Activated T-helper 1 cell treated with anti-CD3 and anti-CD28 coated beads, Interleukin-12 subunit alpha, Interleukin-12 subunit beta, Interleukin-2, Interleukin-4 antibody, amounts not matched to agents 30 ng/mL and 10 ng/mL and 1 ng/mL, durations not matched to agents 14 hours and 24 hours and 36 hours (primary cell): ENCODE results near the gene ARHGEF19. TPM values are rescaled to one million over a fixed set of nuclear protein-coding genes. Genes with fewer than 3 reads are reported as not detected.
"Not testable (repeated sequence)": the region's sequence is repeated elsewhere in the genome, so short reads cannot be mapped to it uniquely, and the experiment has no call there.

Source experiments
- DNase-seq: peaks from one replicate; pipeline ENCODE4 v3.0.0; 2021; ENCODE audit warnings: low spot score
- H3K27ac Mint-ChIP-seq: one replicate; pipeline ENCODE4 v1.8.0; 2021; ENCODE audit warnings: mild to moderate bottlenecking, mixed read lengths
- H3K27me3 Mint-ChIP-seq: one replicate; pipeline ENCODE4 v1.8.0; 2022; ENCODE audit warnings: mild to moderate bottlenecking, moderate library complexity, mixed read lengths; ENCODE audit not compliant: insufficient read depth
- H3K36me3 Mint-ChIP-seq: one replicate; pipeline ENCODE4 v1.8.0; 2021; ENCODE audit warnings: low read depth, mixed read lengths
- H3K4me1 Mint-ChIP-seq: one replicate; pipeline ENCODE4 v1.8.0; 2021; ENCODE audit warnings: low read depth, mixed read lengths
- H3K4me3 Mint-ChIP-seq: one replicate; pipeline ENCODE4 v1.8.0; 2021; ENCODE audit warnings: mild to moderate bottlenecking, moderate library complexity, mixed read lengths
- H3K9me3 Mint-ChIP-seq: one replicate; pipeline ENCODE4 v1.8.0; 2021; ENCODE audit warnings: mixed read lengths
- intact Hi-C: fragments of 100-400 bp; cut with micrococcal nuclease; formaldehyde crosslinking; loops from one replicate; pipeline ENCODE4 v1.15.1; 2024
- total RNA-seq: library from RNA; stranded (reverse); gene quantifications from 2 replicates; pipeline ENCODE4 v1.2.3, GENCODE V29; 2022

Gene ARHGEF19
- 7.9 and 11.2 TPM in 2 replicates for total RNA-seq

DNA sequence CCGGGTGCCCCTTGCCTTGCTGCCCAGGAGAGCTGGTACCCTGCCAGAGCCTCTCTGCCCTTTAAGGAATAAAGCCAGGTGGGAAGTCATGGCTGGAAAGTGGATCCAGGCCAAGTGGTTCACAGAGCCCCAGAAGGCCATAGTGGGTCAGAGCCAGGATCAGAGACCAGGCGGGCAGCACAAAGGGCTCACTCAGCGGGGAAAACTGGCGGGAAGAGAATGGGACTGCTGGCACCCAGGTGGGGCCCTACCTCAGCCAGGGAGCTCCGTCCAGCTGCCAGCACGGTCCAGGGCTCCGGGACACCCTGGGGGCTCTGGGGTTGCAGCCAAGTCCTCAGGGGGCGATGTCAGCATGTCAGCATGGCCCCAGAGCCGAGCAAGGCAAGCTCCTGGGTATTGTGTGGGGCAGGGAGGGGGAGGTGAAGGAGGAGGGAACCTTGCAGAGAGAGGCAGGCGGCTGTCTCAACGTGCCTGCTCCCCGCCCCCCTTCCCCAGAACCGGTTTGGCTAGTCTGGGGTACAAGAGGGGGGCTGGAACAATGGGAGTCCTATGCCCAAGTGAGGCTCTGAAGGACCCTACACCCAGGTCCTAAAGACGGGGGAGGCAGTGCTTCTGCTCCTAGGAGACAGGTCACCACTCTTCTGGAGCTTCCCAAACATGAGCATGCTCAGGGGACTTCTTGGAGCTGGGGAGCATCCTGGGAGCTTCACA is at the start of gene ARHGEF19:
TSS of gene ARHGEF19 (minus strand) at position 402 of the 711 bp plus-strand sequence. CDS start 3,598 bp downstream, outside the sequence.
- intact Hi-C loops: no loop called here
- H3K27me3 Mint-ChIP-seq: peaks cover 2% of the 10 kb centered on the region

DNA sequence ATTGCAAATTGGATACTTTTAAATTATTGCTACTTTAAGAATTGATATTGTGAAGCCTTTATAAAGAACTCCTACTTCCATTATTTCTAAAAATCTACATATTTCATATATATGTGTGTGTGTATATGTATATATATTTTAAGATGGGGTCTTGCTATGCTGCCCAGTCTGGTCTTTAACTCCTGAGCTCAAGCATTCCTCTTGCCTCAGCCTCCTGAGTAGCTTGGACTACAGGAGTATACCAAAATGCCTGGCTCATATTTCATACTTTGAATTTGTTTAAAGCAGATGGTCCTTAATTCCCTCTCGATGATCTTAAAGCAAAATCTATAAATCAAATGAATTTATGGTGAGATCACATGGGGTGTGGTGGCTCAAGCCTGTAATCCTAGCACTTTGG is 49.6 kb upstream of the ARHGEF19 start:
- no peak overlapping the region for H3K4me3 Mint-ChIP-seq
- H3K36me3 Mint-ChIP-seq: peaks cover 4% of the 10 kb centered on the region
- H3K4me1 Mint-ChIP-seq: peaks cover 8% of the 10 kb centered on the region
- DNase-seq: no peak
- H3K27ac Mint-ChIP-seq: no peak overlapping the region
- H3K9me3 Mint-ChIP-seq: no peaks in the 10 kb centered on the region
- H3K27me3 Mint-ChIP-seq: no peaks in the 10 kb centered on the region
- intact Hi-C loops: no loop called here

More for the DNA sequence above, at the start of gene ARHGEF19:
- Mint-ChIP-seq H3K4me1 (peaks cover 12% of the 10 kb centered on the region), H3K36me3 (no peaks in the 10 kb centered on the region), H3K9me3 (no peaks in the 10 kb centered on the region), H3K27ac (no peak within 1 kb of the TSS), H3K4me3 (no peak within 1 kb of the TSS)
- DNase-seq: no peak

DNA sequence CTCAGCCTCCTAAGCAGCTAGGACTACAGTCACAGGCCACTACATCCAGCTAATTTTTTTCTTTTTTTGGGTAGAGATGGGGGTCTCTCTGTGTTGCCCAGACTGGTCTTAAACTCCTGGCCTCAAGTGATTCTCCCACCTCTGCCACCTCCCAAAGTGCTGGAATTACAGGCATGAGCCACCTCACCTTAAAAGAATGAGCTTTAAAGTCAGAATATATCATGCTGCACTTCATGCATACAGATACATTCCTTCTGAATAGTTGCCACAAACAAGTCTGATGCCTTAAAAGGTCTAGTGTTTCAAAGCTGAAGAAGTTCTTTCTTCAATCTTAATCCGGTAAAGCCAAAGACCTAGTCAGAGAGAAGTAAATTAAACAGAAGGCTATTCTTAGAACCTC is 48.4 kb upstream of the ARHGEF19 start:
- no peak for DNase-seq
- Mint-ChIP-seq H3K9me3 (no peaks in the 10 kb centered on the region), H3K36me3 (peaks cover 5% of the 10 kb centered on the region), H3K4me3 (no peak overlapping the region), H3K4me1 (no peaks in the 10 kb centered on the region), H3K27ac (no peak overlapping the region), H3K27me3 (no peaks in the 10 kb centered on the region)
- intact Hi-C loops: no loop called here

DNA sequence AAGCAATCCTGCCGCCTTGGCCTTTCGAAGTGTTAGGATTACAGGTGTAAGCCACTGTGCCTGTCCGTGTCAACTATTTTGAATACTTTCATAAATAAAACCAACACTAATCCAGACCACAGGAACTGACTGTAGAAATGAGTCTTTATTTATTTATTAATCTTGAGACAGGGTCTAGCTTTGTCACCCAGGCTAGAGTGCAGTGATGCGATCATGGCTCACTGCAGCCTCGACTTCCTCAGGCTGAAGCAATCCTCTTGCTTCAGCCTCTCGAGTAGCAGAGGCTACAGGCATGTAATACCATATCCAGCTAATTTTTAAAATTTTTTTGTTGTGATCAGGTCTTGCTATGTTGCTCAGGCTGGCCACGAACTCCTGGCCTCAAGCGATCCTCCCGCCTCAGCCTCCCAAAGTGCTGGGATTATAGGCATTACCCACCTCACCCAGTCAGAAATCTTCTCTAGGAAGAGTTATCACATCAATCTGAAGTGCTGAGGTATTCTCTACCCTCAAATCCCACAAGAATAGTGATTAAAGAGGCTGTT is 46.2 kb upstream of the ARHGEF19 start:
- intact Hi-C loops: no loop called here
- H3K27me3 Mint-ChIP-seq: no peaks in the 10 kb centered on the region
- H3K27ac Mint-ChIP-seq: no peak overlapping the region
- no peak for DNase-seq
- H3K9me3 Mint-ChIP-seq: no peaks in the 10 kb centered on the region
- peaks cover 15% of the 10 kb centered on the region for H3K36me3 Mint-ChIP-seq
- no peaks in the 10 kb centered on the region for H3K4me1 Mint-ChIP-seq
- H3K4me3 Mint-ChIP-seq: no peak overlapping the region

DNA sequence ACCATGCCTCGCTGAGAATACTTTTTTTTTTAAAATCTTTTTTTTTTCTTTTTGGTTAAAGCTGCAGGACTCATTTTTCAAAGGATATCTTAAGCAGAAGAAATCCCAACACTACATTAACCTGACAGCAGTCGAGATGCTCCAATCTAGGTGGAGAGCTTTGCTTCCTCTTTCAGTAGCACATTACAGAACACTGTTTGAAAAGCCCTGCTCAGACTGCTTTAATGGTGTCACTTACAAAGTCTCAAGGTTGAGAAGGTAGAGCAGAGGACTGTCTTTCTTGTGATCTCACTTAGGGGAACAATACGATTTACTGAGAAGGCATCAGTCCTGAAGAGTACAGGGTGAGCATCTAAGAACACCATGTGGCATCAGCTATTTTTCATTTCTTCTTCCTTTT is 45.5 kb upstream of the ARHGEF19 start:
- H3K27me3 Mint-ChIP-seq: no peaks in the 10 kb centered on the region
- H3K9me3 Mint-ChIP-seq: no peaks in the 10 kb centered on the region
- no peak for DNase-seq
- no peak overlapping the region for H3K4me3 Mint-ChIP-seq
- H3K27ac Mint-ChIP-seq: no peak overlapping the region
- H3K36me3 Mint-ChIP-seq: peaks cover 16% of the 10 kb centered on the region
- no peaks in the 10 kb centered on the region for H3K4me1 Mint-ChIP-seq
- intact Hi-C loops: no loop called here

DNA sequence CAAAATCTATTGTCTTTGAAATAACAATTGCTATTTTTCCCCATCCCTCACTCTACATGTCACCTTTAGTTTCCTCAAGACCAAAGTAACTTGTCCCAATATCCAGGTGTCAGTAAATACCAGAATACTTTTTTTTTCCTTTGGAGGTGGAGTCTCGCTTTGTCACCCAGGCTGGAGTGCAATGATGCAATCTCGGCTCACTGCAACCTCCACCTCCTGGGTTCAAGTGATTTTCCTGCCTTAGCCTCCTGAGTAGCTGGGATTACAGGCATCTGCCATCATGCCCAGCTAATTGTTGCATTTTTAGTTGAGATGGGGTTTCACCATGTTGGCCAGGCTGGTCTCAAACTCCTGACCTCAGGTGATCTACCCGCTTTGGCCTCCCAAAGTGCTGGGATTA is 45.1 kb upstream of the ARHGEF19 start:
- intact Hi-C loops, H3K4me3 Mint-ChIP-seq, H3K9me3 Mint-ChIP-seq, DNase-seq, H3K4me1 Mint-ChIP-seq, H3K27ac Mint-ChIP-seq, H3K27me3 Mint-ChIP-seq: not testable (repeated sequence)
- H3K36me3 Mint-ChIP-seq: peaks cover 19% of the 10 kb centered on the region

DNA sequence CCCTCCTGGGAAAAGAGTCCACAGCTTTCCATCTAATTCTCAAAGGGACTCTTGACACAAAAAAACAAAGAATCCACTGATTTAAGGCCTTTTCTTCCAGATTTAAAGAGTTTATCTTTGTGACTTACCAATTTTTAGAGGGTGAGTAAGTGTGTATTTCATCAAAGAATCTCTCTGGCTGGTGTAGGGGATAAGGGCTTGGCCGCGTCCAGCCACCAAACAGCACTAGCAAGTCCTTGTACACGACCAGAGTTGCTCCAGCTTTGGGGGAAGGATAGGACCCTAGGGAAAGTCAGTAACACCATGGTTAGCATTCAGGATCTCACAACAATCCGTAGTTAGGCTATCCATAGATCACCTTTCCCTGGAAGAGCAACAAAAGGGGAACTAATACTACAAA is 44.0 kb upstream of the ARHGEF19 start:
- H3K9me3 Mint-ChIP-seq: no peaks in the 10 kb centered on the region
- no peaks in the 10 kb centered on the region for H3K27me3 Mint-ChIP-seq
- H3K4me1 Mint-ChIP-seq: no peaks in the 10 kb centered on the region
- peaks cover 25% of the 10 kb centered on the region for H3K36me3 Mint-ChIP-seq
- H3K27ac Mint-ChIP-seq: no peak overlapping the region
- H3K4me3 Mint-ChIP-seq: no peak overlapping the region
- intact Hi-C loops: no loop called here
- DNase-seq: no peak

DNA sequence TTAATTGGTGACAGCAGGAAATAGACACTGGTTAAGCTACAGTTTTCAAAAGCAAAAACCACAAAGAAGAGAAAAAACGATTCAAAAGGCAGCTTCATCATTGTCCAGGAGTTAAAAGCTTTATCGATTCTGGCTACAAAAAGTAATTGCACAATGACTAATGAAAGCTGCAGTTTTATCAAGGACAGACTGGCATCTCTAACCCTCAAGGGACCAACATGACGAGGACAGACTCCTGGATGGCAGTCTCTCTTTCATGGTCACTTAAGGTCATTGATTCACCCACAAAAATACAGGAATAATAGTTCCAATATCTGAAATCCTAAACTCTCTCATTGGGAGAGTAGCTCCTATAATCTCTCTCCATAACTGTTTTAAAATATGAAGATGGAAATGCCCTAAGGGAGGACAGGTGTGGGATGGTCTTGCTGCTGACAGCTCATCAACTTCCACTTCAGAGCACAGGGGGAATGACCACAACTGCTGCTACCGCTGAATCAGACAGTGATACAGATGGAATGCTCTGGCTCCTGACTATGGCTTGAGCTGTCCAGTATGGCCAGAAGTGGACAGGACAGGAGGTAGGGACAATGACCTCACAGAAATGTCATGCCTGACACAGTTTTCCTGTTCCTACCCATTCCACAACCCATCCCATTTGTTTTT is 41.9 kb upstream of the ARHGEF19 start:
- no peak overlapping the region for H3K27ac Mint-ChIP-seq
- no peak for DNase-seq
- H3K27me3 Mint-ChIP-seq: no peaks in the 10 kb centered on the region
- H3K4me1 Mint-ChIP-seq: peaks cover 6% of the 10 kb centered on the region
- intact Hi-C loops: no loop called here
- peaks cover 33% of the 10 kb centered on the region for H3K36me3 Mint-ChIP-seq
- no peaks in the 10 kb centered on the region for H3K9me3 Mint-ChIP-seq
- no peak overlapping the region for H3K4me3 Mint-ChIP-seq

DNA sequence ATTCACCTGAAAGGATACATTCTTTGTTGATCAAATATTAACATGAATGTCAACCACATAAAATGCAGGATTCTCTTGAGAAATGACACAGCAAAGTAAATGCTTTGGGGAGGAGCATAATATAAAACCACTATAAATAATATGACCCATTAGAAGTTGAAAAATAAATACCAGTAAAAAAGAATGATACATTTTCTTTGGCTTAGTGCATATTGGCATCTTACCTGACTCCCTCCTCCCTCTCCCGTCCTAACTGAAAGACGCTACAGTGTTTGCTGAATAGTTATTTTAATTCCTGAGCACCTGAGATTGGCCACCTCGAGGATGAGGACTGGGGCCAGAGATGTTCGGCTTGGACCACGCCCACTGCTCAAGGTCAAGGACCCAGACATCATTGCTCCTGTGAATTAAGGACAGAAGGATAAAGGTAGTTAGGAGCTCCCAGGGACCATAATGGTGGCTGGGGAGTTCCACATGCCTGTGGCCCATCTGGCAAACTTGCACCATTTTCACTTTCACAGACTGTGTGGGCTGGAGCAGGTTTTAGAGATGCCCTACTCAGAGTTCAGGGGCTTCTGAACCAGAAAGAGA is 41.0 kb upstream of the ARHGEF19 start:
- intact Hi-C loops: no loop called here
- no peak for DNase-seq
- H3K4me1 Mint-ChIP-seq: peaks cover 11% of the 10 kb centered on the region
- no peaks in the 10 kb centered on the region for H3K27me3 Mint-ChIP-seq
- H3K27ac Mint-ChIP-seq: no peak overlapping the region
- H3K36me3 Mint-ChIP-seq: peaks cover 36% of the 10 kb centered on the region
- no peaks in the 10 kb centered on the region for H3K9me3 Mint-ChIP-seq
- no peak overlapping the region for H3K4me3 Mint-ChIP-seq

DNA sequence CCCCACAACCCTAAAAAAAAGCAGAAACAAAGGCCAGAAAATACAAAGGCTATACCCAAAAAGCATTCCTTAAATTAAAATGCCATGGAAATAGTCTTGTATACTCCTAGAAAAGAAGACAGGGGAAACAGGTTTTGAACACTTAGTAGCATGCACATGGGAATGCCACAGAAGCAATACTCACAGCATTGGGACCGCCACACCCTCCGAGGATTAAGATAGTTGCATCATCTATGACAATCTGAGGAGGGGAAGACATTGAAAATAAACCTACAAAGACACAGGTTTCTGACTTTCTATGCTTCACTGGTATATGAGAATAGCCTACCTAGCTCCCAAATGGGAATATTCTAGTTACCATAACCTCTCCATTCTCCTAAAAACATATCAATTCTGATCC is 40.5 kb upstream of the ARHGEF19 start:
- intact Hi-C loops: no loop called here
- Mint-ChIP-seq H3K36me3 (peaks cover 36% of the 10 kb centered on the region), H3K27me3 (no peaks in the 10 kb centered on the region), H3K27ac (no peak overlapping the region), H3K4me1 (peaks cover 11% of the 10 kb centered on the region), H3K4me3 (no peak overlapping the region), H3K9me3 (no peaks in the 10 kb centered on the region)
- DNase-seq: no peak

DNA sequence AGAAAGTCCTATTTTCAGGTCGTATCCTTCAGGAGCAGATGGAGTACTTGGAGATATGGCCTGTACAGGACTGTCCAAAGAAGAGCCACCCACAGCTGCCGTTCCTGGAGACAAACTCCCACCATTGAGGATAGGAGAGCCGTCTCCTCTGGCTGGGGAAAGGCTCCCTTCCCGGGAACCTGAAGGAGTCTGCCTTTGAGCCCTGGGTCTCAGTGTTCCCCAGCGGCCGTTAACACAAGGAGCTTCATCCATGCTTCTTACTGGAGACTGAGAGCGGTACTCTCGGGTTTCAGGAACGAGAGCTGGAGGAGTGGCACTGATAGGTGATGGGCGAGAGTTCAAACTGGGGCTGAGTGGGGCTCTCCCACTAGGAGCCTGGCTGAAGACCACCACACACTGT is 38.9 kb upstream of the ARHGEF19 start:
- no peak for DNase-seq
- Mint-ChIP-seq H3K27me3 (no peaks in the 10 kb centered on the region), H3K27ac (no peak overlapping the region), H3K4me1 (peaks cover 11% of the 10 kb centered on the region), H3K9me3 (no peaks in the 10 kb centered on the region), H3K4me3 (no peak overlapping the region), H3K36me3 (peaks cover 45% of the 10 kb centered on the region)
- intact Hi-C loops: no loop called here

DNA sequence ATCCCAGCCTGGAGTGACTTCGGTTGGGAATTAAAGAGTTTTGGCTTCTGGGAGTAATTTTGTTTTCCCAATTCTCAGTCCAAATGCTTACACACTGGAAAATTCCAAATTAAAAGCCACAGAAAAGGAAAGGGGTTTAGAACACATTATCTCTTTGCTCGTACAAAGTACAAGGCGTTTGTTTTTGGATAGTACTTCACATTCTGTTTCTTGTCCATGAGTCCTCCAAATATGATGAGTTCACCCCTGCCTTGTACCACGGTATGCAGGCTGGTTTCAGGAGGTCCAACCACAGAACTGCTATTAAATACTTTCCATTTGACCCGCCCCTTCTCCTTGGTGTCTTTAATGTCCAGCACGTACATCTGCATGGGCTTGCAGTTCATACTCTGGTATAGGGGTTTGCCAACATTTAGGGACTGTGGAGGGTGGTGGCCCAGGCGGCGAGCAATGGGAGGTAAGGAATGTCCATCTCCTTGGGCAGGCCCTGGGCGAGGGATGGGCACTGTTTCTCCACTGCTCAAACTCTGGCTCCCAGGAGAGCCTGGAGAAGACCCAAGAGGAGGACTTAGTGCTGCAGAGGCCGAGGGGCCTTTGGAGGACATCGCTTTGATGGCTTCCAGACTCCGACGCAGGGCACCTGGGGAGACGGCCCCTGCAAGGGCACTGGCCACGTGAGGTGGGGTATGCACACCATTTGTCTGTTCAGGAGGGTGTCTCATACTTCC is 38.2 kb upstream of the ARHGEF19 start:
- Mint-ChIP-seq H3K27ac (no peak overlapping the region), H3K27me3 (no peaks in the 10 kb centered on the region), H3K36me3 (peaks cover 41% of the 10 kb centered on the region), H3K4me1 (peaks cover 11% of the 10 kb centered on the region), H3K9me3 (no peaks in the 10 kb centered on the region), H3K4me3 (no peak overlapping the region)
- intact Hi-C loops: no loop called here
- no peak for DNase-seq
